Stimulated activated memory B cell treated with anti-CD40 and anti-IgM and Interleukin-4, amounts not matched to agents 10 μg/mL and 1 μg/mL and 100 μg/mL, for 72 hours (primary cell): ENCODE data around the gene CEACAM16.

Source experiments
- ATAC-seq: fragments of 150-1000 bp; cut with Tn5 transposase; 2 replicates; pipeline ENCODE4 v1.10.0; 2021
- H3K27ac Mint-ChIP-seq: one replicate; pipeline ENCODE4 v1.8.0; 2022; ENCODE audit warnings: mild to moderate bottlenecking, mixed read lengths
- H3K27me3 Mint-ChIP-seq: one replicate; pipeline ENCODE4 v1.8.0; 2022; ENCODE audit warnings: mixed read lengths
- H3K36me3 Mint-ChIP-seq: one replicate; pipeline ENCODE4 v1.8.0; 2022; ENCODE audit warnings: mixed read lengths
- H3K4me1 Mint-ChIP-seq: one replicate; pipeline ENCODE4 v1.8.0; 2022; ENCODE audit warnings: mixed read lengths
- H3K4me3 Mint-ChIP-seq: one replicate; pipeline ENCODE4 v1.8.0; 2022; ENCODE audit warnings: mild to moderate bottlenecking, moderate library complexity, mixed read lengths
- H3K9me3 Mint-ChIP-seq: one replicate; pipeline ENCODE4 v1.8.0; 2022; ENCODE audit warnings: mixed read lengths

The CEACAM16 gene

DNA sequence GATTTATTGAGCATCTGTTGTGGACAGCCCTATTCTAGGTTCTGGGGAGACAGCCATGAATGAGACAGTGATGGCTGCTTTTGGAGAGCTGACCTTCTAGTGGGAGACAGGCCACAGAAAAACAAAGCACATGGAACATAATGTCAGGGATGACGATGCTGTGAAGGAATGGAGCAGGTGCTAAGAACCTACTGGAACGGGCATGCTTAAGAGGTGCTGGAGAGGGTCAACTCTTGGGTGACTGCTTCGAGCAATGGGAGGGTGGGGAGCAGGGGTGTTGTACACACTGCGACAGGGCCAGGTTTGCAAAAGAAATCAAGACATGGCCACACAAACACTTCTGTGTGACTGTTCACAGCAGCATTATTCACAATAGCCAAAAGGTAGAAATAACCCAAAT, 12.1 kb upstream of the CEACAM16 start:
- Mint-ChIP-seq H3K27me3 (peaks cover 60% of the 10 kb centered on the region), H3K27ac (no peak overlapping the region), H3K4me1 (peaks cover 47% of the 10 kb centered on the region), H3K4me3 (no peak overlapping the region), H3K9me3 (no peaks in the 10 kb centered on the region), H3K36me3 (no peaks in the 10 kb centered on the region)
- ATAC-seq, result no peak

DNA sequence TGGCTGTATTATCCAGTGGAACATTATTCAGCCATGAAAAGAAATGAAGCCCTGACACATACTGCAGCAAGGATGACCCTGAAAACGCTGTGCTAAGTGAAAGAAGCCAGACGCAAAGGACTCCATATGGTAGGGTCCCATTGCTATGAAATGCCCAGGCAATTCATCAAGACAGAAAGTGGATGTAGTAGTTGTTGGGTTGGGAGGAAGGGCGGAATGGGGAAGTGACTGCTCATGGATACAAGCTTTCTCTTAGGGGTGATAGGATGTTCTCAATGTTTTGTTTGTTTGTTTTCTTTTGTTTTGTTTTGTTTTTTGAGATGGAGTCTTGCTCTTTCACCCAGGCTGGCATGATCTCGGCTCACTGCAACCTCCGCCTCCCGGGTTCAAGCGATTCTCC, 11.1 kb upstream of the CEACAM16 start:
- no peak overlapping the region for H3K27ac Mint-ChIP-seq
- peaks cover 56% of the 10 kb centered on the region for H3K27me3 Mint-ChIP-seq
- no peaks in the 10 kb centered on the region for H3K9me3 Mint-ChIP-seq
- peaks cover 57% of the 10 kb centered on the region for H3K4me1 Mint-ChIP-seq
- ATAC-seq, result no peak
- H3K36me3 Mint-ChIP-seq, result no peaks in the 10 kb centered on the region
- no peak overlapping the region for H3K4me3 Mint-ChIP-seq

DNA sequence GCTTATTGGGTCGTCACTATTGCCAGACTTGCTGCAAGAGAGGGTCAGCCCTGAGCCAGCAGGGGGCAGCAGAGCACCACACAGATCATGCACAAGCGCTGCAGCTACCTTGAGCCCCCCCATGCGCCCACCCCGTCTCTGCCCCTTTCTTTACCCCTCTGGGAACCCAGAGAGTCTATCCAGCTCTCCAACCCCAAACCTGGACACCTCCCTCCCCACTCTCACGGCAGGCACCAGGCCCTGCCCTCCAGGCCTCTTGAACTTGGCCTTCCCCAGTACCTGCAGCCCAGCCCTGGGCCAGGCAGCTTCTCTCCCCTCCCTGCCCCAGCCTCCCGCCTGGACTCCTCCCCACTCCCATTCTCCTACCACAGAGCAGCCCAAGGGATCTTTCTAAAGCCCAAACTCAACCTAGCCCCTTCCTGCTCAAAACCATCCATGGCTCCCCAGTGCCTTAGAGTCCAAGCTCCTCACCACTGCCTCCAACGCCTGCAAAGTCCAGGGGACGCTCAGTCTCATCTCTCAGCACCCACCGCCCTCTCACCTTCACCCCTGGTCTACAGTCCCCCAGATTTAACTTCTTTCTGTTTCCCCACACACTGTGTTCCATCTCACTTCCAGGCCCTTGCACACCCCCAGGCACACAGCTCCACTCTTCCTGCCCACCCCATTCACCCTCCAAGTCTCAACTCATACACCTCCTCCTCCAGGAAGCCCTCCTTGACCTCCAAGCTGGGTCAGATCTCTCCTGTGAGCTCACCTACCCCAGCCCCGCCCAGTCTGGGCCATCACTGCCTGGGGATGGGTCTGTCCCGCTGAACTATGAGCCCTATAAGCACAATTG, 9.4 kb upstream of the CEACAM16 start:
- peak; percentile 55 for ATAC-seq
- Mint-ChIP-seq H3K36me3 (no peaks in the 10 kb centered on the region), H3K4me3 (no peak overlapping the region), H3K27me3 (peaks cover 48% of the 10 kb centered on the region), H3K27ac (no peak overlapping the region), H3K4me1 (peaks cover 60% of the 10 kb centered on the region), H3K9me3 (no peaks in the 10 kb centered on the region)

DNA sequence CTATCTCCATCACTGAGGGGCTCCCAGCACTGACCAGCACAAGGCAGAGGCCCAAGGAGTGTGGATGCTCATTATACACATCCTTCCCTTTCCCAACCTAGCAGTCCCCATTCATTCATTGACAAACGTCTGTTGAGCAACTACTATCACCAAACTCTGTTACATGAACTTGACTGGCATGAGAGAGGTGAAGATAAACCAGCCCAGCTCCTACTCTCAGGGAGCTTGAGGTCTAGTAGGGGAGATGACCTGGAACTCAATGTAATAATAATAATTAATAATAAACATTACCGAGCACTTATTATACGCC, 8.9 kb upstream of the CEACAM16 start:
- Mint-ChIP-seq H3K9me3 (no peaks in the 10 kb centered on the region), H3K36me3 (no peaks in the 10 kb centered on the region), H3K4me3 (no peak overlapping the region), H3K27me3 (peaks cover 45% of the 10 kb centered on the region), H3K4me1 (peaks cover 55% of the 10 kb centered on the region), H3K27ac (no peak overlapping the region)
- no peak for ATAC-seq

DNA sequence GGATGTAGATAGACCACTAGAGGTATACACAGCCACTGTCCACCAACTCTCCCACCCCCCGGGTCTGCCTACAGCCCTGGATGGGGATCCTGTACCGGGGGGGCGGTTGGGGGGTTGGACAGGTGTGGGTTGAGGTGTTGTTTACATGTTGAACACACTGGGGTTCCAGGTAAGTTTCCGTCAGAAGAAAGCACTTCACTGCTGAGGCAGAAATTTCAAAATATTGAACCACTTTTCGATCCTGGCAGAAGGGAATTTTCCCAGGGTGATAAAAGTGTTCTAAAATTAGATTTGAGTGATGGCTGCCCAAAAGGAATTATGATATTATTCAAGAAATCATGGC, 6.6 kb upstream of the CEACAM16 start:
- Mint-ChIP-seq H3K4me1 (peaks cover 38% of the 10 kb centered on the region), H3K4me3 (peak overlapping the region; percentile 24), H3K27me3 (peaks cover 54% of the 10 kb centered on the region), H3K36me3 (no peaks in the 10 kb centered on the region), H3K9me3 (no peaks in the 10 kb centered on the region), H3K27ac (peak overlapping the region; percentile 40)
- ATAC-seq, result peak; percentile 44

DNA sequence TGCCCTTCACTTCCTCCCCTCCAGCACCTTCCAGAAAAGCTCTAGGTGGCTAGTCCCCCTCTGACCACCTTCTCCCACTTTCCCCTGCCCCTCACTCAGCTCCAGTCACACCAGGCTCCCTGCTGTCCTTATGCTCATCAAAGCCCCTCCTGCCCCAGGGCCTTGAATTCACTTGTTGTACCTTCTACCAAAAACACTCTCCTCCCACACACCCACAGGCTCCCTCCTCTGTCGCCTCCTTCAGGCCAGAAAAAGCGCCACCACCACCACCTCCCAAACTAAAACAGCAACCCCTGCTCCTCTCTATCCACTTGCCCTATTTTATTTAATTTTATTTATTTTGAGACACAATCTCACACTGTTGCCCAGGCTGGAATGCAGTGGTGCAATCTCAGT, 4.8 kb upstream of the CEACAM16 start:
- Mint-ChIP-seq H3K4me3 (no peak overlapping the region), H3K36me3 (no peaks in the 10 kb centered on the region), H3K4me1 (peaks cover 34% of the 10 kb centered on the region), H3K27ac (peak overlapping the region; percentile 7), H3K9me3 (no peaks in the 10 kb centered on the region), H3K27me3 (peaks cover 51% of the 10 kb centered on the region)
- no peak for ATAC-seq

DNA sequence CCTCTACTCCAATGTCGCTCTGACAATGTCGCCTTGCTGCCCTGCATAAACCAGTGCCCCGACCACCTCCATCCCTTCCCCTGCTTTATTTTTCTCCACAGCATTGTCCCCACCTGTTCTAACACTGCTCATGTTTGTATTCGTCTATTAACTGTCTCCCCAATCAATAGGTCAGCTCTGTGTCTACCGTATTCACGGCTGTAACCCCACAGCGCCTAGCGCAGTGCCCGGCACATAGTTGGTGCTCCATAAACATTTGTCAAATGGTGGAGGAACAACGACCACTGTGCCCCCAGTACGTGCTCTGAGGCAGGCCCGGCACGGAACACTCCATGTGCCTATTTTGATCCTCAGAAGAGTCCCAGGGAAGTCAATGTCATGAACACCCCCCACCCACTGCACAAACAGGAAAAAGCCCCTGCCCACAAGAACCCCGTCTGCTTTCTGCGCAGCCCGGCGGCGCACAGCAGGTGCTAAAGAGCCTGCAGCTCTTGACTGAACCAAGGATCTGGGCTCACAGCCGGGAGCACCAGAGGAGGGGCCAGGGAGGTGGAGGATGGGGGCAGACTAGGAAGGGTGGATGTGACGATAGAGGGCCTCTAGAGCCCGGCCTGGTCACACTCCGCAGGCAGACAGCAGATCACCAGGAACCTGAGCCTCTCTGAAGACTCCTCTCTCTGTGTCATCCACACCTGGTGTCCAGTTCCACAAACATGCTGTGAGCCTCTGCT, 1.8 kb upstream of the CEACAM16 start:
- H3K27me3 Mint-ChIP-seq, result peaks cover 53% of the 10 kb centered on the region
- no peak for ATAC-seq
- H3K36me3 Mint-ChIP-seq, result no peaks in the 10 kb centered on the region
- no peaks in the 10 kb centered on the region for H3K9me3 Mint-ChIP-seq
- H3K4me3 Mint-ChIP-seq, result no peak overlapping the region
- no peak overlapping the region for H3K27ac Mint-ChIP-seq
- peaks cover 16% of the 10 kb centered on the region for H3K4me1 Mint-ChIP-seq

DNA sequence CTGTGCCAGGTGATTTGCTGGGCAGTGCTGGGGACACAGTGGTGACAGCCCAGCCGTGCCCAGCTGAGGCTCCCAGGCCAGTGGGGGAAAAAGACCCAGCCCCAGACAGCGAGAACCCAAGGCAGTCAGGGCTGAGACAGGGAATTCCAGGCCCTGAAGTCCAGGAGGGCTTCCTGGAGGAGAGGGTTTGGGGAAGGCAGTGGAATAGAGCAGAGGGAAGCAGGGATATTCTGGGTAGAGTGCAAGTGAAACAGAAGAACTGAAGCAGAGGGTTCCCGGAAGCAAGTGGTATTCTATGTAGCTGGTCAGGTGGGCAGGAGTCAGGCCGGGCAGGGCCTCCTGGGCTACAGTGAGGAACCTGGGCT, 1.3 kb upstream of the CEACAM16 start:
- no peak overlapping the region for H3K4me3 Mint-ChIP-seq
- H3K36me3 Mint-ChIP-seq, result no peaks in the 10 kb centered on the region
- H3K9me3 Mint-ChIP-seq, result no peaks in the 10 kb centered on the region
- ATAC-seq, result no peak
- no peak overlapping the region for H3K27ac Mint-ChIP-seq
- H3K4me1 Mint-ChIP-seq, result peaks cover 10% of the 10 kb centered on the region
- H3K27me3 Mint-ChIP-seq, result peaks cover 58% of the 10 kb centered on the region

DNA sequence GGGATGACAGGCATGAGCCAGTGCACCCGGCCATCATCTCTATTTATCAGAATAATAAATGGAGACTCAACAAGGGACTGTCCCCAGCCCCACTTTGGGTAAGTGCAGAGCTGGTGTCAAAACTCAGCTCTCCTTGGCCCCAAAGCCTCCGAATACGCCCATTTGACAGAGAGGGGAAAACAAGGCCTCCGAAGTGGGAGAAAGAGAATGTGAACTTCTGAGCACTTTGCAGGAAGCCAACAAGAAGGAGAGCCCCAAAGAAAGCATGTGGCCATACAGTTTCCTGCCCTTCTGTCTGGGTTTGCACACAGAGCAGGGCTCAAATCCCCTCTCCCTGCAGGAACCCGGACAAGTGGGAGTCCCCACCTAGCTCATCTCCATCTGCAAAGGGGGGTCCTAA, 1.6 kb downstream of the CEACAM16 start:
- ATAC-seq, result no peak
- H3K27me3 Mint-ChIP-seq, result peaks cover 73% of the 10 kb centered on the region
- H3K4me1 Mint-ChIP-seq, result no peaks in the 10 kb centered on the region
- no peak overlapping the region for H3K27ac Mint-ChIP-seq
- H3K4me3 Mint-ChIP-seq, result no peak overlapping the region
- no peaks in the 10 kb centered on the region for H3K36me3 Mint-ChIP-seq
- H3K9me3 Mint-ChIP-seq, result no peaks in the 10 kb centered on the region

DNA sequence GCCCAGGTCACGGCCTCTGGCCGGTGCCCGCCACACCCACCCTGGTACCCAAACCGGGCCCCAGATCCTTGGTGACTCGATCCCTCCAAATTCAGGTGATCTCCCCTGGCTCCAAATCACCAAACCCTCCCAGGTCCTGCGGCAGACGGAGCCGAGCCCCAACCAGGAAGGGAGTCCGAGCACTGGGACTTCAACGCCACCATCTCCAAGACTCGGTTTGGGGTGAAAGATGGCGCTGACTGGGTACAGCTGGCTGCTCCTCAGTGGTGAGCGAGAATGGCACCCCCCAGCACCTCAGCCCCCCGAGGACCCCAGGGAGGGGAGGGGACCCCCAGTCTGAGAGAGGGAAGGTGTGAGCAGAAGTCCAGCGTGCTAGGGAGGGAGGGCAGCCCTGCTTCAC, 2.3 kb downstream of the CEACAM16 start:
- Mint-ChIP-seq H3K4me3 (no peak overlapping the region), H3K27ac (no peak overlapping the region), H3K4me1 (no peaks in the 10 kb centered on the region), H3K27me3 (peaks cover 74% of the 10 kb centered on the region), H3K9me3 (no peaks in the 10 kb centered on the region), H3K36me3 (no peaks in the 10 kb centered on the region)
- no peak for ATAC-seq

DNA sequence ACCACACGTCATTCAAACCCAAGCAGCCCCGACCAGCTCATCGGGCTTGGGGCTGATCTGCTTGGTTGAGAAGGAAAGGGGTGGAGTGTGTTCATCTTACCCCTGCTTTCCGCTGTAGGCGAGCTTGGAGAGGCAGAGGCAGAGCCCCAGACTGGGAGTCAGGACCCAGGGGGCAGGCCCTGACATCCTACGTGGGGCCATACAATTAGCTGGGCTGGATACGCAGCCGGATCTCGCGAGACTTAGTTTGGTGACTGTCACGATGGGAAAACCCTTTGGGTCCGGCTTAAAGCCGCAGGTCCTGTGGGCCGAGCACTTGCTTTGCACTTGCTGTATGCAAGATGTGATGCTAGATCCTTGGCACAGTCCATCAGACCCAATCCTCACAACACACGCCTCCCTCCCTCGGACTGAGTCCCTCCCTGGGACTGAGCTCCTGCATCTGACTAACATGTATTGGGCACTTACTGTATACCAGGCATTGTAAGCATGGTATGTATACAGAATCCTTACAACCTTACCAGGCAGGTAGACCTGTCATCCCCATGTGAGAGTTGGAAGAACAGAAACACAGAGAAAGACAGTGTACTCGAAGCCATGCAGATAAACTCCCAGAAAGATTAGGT, 3.7 kb downstream of the CEACAM16 start:
- H3K36me3 Mint-ChIP-seq, result no peaks in the 10 kb centered on the region
- H3K9me3 Mint-ChIP-seq, result no peaks in the 10 kb centered on the region
- peaks cover 66% of the 10 kb centered on the region for H3K27me3 Mint-ChIP-seq
- no peak for ATAC-seq
- no peak overlapping the region for H3K4me3 Mint-ChIP-seq
- no peaks in the 10 kb centered on the region for H3K4me1 Mint-ChIP-seq
- no peak overlapping the region for H3K27ac Mint-ChIP-seq

DNA sequence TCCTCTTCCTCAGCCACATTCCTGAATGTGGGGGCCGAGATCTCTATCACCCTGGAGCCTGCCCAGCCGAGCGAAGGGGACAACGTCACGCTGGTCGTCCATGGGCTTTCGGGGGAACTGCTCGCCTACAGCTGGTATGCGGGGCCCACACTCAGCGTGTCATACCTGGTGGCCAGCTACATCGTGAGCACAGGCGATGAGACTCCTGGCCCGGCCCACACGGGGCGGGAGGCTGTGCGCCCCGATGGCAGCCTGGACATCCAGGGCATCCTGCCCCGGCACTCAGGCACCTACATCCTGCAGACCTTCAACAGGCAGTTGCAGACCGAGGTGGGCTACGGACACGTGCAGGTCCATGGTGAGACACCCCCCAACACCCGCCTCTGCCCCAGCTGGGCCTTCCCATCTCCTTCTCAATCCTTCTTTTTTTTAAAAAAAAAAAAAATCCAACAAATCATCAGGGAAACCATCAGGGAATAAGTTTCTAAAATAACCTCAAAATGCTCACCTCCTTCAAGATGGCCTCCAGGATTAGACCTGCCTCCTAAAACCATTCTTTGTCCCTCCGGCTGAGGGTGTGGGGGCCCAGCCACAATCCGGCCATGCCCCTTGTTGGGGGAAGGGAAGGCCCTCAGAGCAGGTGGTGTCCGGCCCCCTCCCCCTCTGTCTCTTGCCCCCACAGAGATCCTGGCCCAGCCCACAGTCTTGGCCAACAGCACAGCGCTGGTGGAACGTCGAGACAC, 4.6 kb downstream of the CEACAM16 start:
- no peak for ATAC-seq
- no peaks in the 10 kb centered on the region for H3K36me3 Mint-ChIP-seq
- no peaks in the 10 kb centered on the region for H3K9me3 Mint-ChIP-seq
- H3K4me3 Mint-ChIP-seq, result no peak overlapping the region
- H3K27me3 Mint-ChIP-seq, result peaks cover 64% of the 10 kb centered on the region
- H3K27ac Mint-ChIP-seq, result no peak overlapping the region
- H3K4me1 Mint-ChIP-seq, result no peaks in the 10 kb centered on the region

DNA sequence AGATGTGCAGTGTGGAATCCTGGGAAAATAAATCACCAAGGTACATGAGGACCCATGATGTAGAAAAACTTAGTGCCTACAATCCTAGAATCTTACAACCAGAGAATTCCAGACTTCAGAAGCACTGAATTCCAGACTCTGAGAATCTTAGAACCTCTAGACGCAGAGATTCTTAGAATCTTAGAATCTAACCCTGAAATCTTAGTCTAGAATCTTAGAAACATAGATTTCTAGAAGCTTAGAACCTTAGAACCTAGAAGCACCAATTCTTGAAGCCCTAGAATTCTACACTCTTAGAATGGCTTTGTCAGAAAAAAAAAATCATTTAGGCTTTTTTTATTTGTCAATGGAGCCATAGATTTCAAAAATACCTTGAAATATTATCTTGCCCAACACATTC, 6.0 kb downstream of the CEACAM16 start:
- no peak overlapping the region for H3K27ac Mint-ChIP-seq
- peaks cover 65% of the 10 kb centered on the region for H3K27me3 Mint-ChIP-seq

DNA sequence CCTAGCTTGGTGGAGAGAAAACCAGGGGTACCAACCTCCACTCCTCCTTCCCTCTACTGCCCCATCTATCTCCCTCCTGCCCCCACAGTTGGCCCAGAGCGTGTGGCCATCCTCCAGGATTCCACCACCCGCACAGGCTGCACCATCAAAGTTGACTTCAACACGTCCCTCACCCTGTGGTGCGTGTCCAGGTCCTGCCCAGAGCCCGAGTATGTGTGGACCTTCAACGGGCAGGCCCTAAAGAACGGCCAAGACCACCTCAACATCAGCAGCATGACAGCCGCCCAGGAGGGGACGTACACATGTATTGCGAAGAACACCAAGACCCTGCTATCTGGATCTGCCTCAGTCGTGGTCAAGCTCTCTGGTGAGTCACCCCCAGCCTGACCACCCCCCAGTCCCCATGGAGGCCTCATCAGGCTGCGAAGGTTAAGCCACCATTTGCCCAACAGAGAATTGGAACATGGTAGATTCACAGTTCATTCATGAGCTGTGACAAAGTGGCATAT, 6.6 kb downstream of the CEACAM16 start:
- Mint-ChIP-seq H3K4me3 (no peak overlapping the region), H3K4me1 (no peaks in the 10 kb centered on the region), H3K27me3 (peaks cover 69% of the 10 kb centered on the region), H3K27ac (no peak overlapping the region), H3K36me3 (no peaks in the 10 kb centered on the region), H3K9me3 (no peaks in the 10 kb centered on the region)
- no peak for ATAC-seq

More for the DNA sequence above, 6.0 kb downstream of the CEACAM16 start:
- no peaks in the 10 kb centered on the region for H3K36me3 Mint-ChIP-seq
- H3K9me3 Mint-ChIP-seq, result no peaks in the 10 kb centered on the region
- H3K4me3 Mint-ChIP-seq, result no peak overlapping the region
- ATAC-seq, result no peak
- H3K4me1 Mint-ChIP-seq, result no peaks in the 10 kb centered on the region

DNA sequence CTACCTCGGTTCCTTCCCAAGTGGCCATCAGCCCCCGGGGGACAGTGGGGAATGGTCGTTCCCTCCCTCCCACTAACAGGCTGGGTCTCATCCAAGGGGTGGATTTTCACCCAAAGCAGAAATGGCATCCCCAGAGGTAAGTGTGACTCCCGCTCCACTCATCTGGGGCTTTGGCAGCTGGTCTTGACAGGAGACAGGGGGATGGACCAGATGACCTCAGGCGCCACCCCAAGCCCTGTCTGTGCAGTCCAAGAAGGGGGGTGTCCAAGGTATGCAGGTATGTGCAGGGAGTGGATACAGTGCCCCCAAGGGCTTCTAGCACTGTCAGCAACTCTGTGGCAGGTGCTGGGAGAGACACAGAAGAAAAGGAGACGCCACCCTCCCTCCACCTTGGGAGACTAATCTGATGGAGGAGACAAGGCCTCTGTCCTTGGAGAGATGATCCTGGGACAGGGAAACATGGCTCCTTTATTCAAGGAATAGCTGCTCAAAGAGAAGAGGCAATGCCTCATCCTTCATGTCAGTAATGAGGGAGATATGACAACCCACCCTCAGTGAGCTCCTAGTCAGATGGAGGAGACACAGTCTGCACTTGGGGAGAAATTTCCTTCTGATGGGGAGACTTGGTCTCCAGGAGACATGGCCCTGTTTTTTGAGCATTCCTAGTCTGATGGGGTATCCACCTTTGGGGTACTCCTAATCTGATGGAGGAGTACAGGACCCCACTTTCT, 7.7 kb downstream of the CEACAM16 start:
- Mint-ChIP-seq H3K4me3 (no peak overlapping the region), H3K9me3 (no peaks in the 10 kb centered on the region), H3K27ac (no peak overlapping the region), H3K27me3 (peaks cover 68% of the 10 kb centered on the region), H3K36me3 (no peaks in the 10 kb centered on the region), H3K4me1 (no peaks in the 10 kb centered on the region)
- no peak for ATAC-seq
